ENCODE results near the gene STAC3. TPM values are rescaled to one million over a fixed set of nuclear protein-coding genes. Genes with fewer than 3 reads are reported as not detected.

The STAC3 gene
- total RNA-seq, 1 experiment from 2014 or later = 2.5 TPM

DNA sequence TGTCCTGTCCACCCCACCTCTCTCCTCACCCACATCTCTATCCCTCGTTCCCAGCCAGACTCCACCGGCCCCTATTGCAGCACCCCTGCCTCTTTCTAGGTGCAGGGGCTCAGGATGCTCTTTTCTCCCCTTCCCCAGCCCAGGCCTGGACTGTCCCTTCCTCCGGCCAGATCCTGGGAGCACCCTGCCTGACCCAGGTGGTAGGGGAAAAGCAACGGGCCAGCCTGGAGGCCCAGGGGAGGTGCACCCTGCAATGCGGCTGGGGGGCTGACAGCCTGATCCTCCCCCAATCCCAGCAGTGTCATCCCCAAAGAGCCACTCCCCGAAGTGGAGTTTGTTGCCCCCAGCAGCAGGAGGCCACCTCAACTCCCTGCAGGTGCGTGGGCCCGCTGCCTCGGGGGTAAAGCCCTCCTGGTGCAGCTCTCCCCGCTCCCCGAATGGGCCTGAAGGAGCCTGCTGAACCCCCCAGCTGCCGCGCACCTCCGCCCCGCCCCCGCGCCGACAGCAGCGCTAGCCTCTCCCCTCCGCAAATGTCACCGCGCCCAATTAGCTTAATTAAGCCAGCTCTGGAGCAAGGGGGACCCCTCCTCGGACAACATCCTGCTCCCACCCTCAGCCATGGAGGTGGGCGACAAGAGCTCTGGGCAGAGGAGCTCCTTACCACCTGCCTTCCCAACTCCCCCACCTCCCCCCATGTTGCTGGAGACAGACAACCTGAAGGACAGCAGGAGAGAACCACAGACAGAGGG is 29.6 kb downstream of the STAC3 start:
- Histone ChIP-seq H3K27ac (ENCODE audit: low read depth, low read length) (no peak overlapping the region), H3K27me3 (ENCODE audit: insufficient read depth, low read length) (no peaks in the 10 kb centered on the region), H3K4me1 (ENCODE audit: control insufficient read depth in 1 of 2, insufficient read depth in 2 of 2, low read length in 2 of 2) (peaks cover under 1 to 19% of the 10 kb centered on the region in 2 experiments; a peak in 3 of 4 replicates), H4K20me1 (ENCODE audit: insufficient read depth) (no peaks in the 10 kb centered on the region), H3K9me3 (ENCODE audit: control insufficient read depth in 1 of 2, insufficient read depth in 1 of 2, low read depth in 1 of 2, low read length in 2 of 2) (no peaks in the 10 kb centered on the region), H3K4me3 (replicated peaks in 1 of 2; ENCODE audit: low read depth in 1 of 2, low read length in 2 of 2) (no peak overlapping the region), H3K9me2 (ENCODE audit: insufficient read depth) (no peaks in the 10 kb centered on the region), H3K4me2 (ENCODE audit: low read length) (no peak overlapping the region), H3K9ac (ENCODE audit: low read length) (no peak overlapping the region), H3K36me3 (ENCODE audit: control insufficient read depth in 1 of 2, insufficient read depth in 2 of 2, low read length in 2 of 2) (no peaks in the 10 kb centered on the region), H2AFZ (ENCODE audit: low read depth, low read length, poor library complexity, severe bottlenecking) (no peak overlapping the region), H3K79me2 (ENCODE audit: insufficient read depth, low read length) (no peaks in the 10 kb centered on the region)
- ChIA-PET POLR2A (no interaction called here), CTCF (no interaction called here), RAD21 (ENCODE audit: low non-redundant PET in 1 of 2, low total read pairs in 2 of 2, uncharacterized antibody in 2 of 2, unreplicated experiment in 2 of 2) (no interaction called here)
- intact Hi-C loops (cut with micrococcal nuclease) = no loop called here
- ATAC-seq (no peak), DNase-seq (ENCODE audit: low read depth, low spot score) (no peak)
- BruUV-seq (replicated peaks) = no TSS peak
- TF ChIP-seq YY1 (IDR thresholded peaks at IDR 0.05; ENCODE audit: extremely low read depth, insufficient replicate concordance, low read depth, low read length) = no peak
- TF ChIP-seq JUND (IDR thresholded peaks at IDR 0.05) = no peak
- no peak for TF ChIP-seq ELF1 (IDR thresholded peaks at IDR 0.05; ENCODE audit: borderline replicate concordance, low read depth)
- TF ChIP-seq RAD21 (IDR thresholded peaks at IDR 0.05; ENCODE audit: low read depth) = no peak
- TF ChIP-seq ATF3 (IDR thresholded peaks at IDR 0.05) = no peak
- no peak for TF ChIP-seq TCF7L2 (IDR thresholded peaks at IDR 0.05; ENCODE audit: borderline replicate concordance, extremely low read depth, insufficient read depth, insufficient read length)
- no peak for TF ChIP-seq SRF (IDR thresholded peaks at IDR 0.05; ENCODE audit: low read depth)
- no peak for TF ChIP-seq SP1 (IDR thresholded peaks at IDR 0.05; ENCODE audit: low read depth)
- TF ChIP-seq CBX3 (IDR thresholded peaks at IDR 0.05; ENCODE audit: low read depth) = no peak
- no peak for TF ChIP-seq REST (IDR thresholded peaks at IDR 0.05; ENCODE audit: low read depth)
- TF ChIP-seq FOSL1 (IDR thresholded peaks at IDR 0.05; ENCODE audit: low read depth) = no peak
